Measurements from ENCODE around the gene PABPN1.

DNA sequence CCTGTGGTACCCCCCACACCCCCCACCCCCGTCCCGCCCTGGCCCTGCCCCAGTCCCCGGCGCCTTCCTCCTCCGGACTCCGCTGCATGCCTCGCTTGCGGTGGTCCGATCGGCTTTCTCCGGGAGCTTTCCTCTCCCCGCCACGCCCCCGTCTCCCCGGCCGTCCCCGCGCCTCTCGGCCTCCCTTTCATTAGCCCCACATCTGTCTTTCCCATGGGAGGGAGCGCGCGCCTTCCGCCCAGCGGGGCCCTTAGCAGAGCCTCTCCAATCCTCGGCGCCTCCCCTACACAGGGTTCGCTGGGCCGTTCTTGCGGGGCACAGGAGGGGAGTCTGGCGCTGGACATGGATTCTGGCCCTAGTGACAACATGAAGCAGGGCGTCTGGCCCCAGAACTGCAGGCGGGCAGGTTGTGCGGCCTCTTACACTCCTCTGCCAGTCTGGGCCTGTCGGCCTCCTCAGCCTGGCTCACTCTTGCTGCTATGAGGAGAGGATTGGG is 45.2 kb downstream of the PABPN1 start:
- no peak for TF ChIP-seq POLR2AphosphoS5 (IDR thresholded peaks at IDR 0.05)
- TF ChIP-seq, protein P1, sequence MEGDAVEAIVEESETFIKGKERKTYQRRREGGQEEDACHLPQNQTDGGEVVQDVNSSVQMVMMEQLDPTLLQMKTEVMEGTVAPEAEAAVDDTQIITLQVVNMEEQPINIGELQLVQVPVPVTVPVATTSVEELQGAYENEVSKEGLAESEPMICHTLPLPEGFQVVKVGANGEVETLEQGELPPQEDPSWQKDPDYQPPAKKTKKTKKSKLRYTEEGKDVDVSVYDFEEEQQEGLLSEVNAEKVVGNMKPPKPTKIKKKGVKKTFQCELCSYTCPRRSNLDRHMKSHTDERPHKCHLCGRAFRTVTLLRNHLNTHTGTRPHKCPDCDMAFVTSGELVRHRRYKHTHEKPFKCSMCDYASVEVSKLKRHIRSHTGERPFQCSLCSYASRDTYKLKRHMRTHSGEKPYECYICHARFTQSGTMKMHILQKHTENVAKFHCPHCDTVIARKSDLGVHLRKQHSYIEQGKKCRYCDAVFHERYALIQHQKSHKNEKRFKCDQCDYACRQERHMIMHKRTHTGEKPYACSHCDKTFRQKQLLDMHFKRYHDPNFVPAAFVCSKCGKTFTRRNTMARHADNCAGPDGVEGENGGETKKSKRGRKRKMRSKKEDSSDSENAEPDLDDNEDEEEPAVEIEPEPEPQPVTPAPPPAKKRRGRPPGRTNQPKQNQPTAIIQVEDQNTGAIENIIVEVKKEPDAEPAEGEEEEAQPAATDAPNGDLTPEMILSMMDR (IDR thresholded peaks at IDR 0.05 in 8 of 11, conservative IDR thresholded peaks at IDR 0.05 in 3 of 11): no peak
